B cell (primary cell): ENCODE measurements around the gene NYNRIN. TPM values are rescaled to one million over a fixed set of nuclear protein-coding genes. Genes with fewer than 3 reads are reported as not detected.
A peak's percentile ranks its signal among the peaks of the same experiment; 100 is the strongest.

Experiments used
- ATAC-seq: fragments of 200-7000 bp; cut with Tn5 transposase; one replicate; pipeline ENCODE4 v1.10.0; 2021; ENCODE audit warnings: low read depth, mild to moderate bottlenecking, moderate number of reproducible peaks, moderate library complexity
- CTCF ChIA-PET: fragments of 350-600 bp; sonication (Branson Sonifier 250); formaldehyde crosslinking; loops from one replicate; lab custom pipeline; 2021; ENCODE audit warnings: antibody characterized with exemption, inconsistent platforms; lab: Charles Lee
- POLR2A ChIA-PET: fragments of 350-600 bp; sonication (Branson Sonifier 250); formaldehyde crosslinking; loops from one replicate; lab custom pipeline; 2021; ENCODE audit warnings: antibody characterized with exemption; lab: Charles Lee
- DNase-seq: peaks from one replicate; pipeline ENCODE4 v3.0.0; 2013
- H2AFZ ChIP-seq: 2 replicates; pipeline ENCODE4 v1.6.1; 2012; ENCODE audit warnings: mild to moderate bottlenecking, low read depth, low read length; ENCODE audit not compliant: insufficient read depth, poor library complexity, severe bottlenecking
- H3K27ac ChIP-seq, 2 donors: 1 replicate in 1 of 2; 2 replicates in 1 of 2; pipeline ENCODE4 v1.5.1; 2012 to 2013; ENCODE audit warnings: low read length in 2 of 2, mild to moderate bottlenecking in 2 of 2, moderate library complexity in 1 of 2
- H3K27me3 ChIP-seq, 4 experiments: fragments of 200-600 bp in 1 of 4; sonication (generic) in 1 of 4; replicated peaks in 1 of 4; 1 replicate in 2 of 4; 2 replicates in 2 of 4; pipeline versions ENCODE4 v1.6.1 to v1.7.0; 2013 to 2016; ENCODE audit warnings: low read length in 3 of 4, mild to moderate bottlenecking in 2 of 4, mixed read lengths in 1 of 4, moderate library complexity in 1 of 4; ENCODE audit not compliant: insufficient read depth in 4 of 4, control insufficient read depth in 3 of 4; ENCODE audit errors: control extremely low read depth in 1 of 4
- H3K36me3 ChIP-seq, 2 experiments: replicated peaks in 1 of 2; 1 replicate in 1 of 2; 2 replicates in 1 of 2; pipeline versions ENCODE4 v1.6.1 to v1.7.1; 2013; ENCODE audit warnings: low read length in 1 of 2; ENCODE audit not compliant: insufficient read depth in 2 of 2, control insufficient read depth in 1 of 2; ENCODE audit errors: control extremely low read depth in 1 of 2, extremely low read depth in 1 of 2
- H3K4me1 ChIP-seq, 2 donors: fragments of 200-600 bp in 1 of 2; sonication (generic) in 1 of 2; 1 replicate in 1 of 2; 2 replicates in 1 of 2; pipeline versions ENCODE4 v1.5.1 to v1.6.1; 2013 to 2017; ENCODE audit warnings: low read length in 2 of 2; ENCODE audit not compliant: control insufficient read depth in 2 of 2, insufficient read depth in 2 of 2
- H3K4me2 ChIP-seq: replicated peaks from 2 replicates; pipeline ENCODE3; 2012; ENCODE audit warnings: mild to moderate bottlenecking, low read depth, low read length; ENCODE audit not compliant: poor library complexity, severe bottlenecking
- H3K4me3 ChIP-seq, 5 experiments: fragments of 200-600 bp in 1 of 5; sonication (generic) in 1 of 5; 1 replicate in 3 of 5; 2 replicates in 2 of 5; pipeline versions ENCODE4 v1.5.1 to v1.7.0; 2011 to 2016; ENCODE audit warnings: low read length in 4 of 5, mild to moderate bottlenecking in 4 of 5, low read depth in 2 of 5, control low read depth in 1 of 5, moderate library complexity in 1 of 5; ENCODE audit not compliant: insufficient read depth in 1 of 5; ENCODE audit errors: control extremely low read depth in 1 of 5, extremely low read depth in 1 of 5
- H3K79me2 ChIP-seq: fragments of 200-600 bp; sonication (generic); one replicate; pipeline ENCODE4 v1.6.0; 2016; ENCODE audit warnings: low read length; ENCODE audit not compliant: control insufficient read depth, insufficient read depth
- H3K9ac ChIP-seq: fragments of 200-600 bp; sonication (generic); 2 replicates; pipeline ENCODE4 v1.6.1; 2017; ENCODE audit warnings: mild to moderate bottlenecking, low read length, moderate library complexity
- H3K9me3 ChIP-seq, 3 donors: one replicate each; pipeline versions ENCODE4 v1.6.1 to v1.7.1; 2013; ENCODE audit warnings: low read length in 2 of 3; ENCODE audit not compliant: control insufficient read depth in 2 of 3, insufficient read depth in 1 of 3; ENCODE audit errors: control extremely low read depth in 1 of 3
- H4K20me1 ChIP-seq: 2 replicates; pipeline ENCODE4 v1.6.0; 2012; ENCODE audit warnings: mild to moderate bottlenecking, low read length; ENCODE audit not compliant: insufficient read depth, control insufficient read depth, poor library complexity, severe bottlenecking
- H3K27ac Mint-ChIP-seq: one replicate; pipeline ENCODE4 v1.8.0; 2021; ENCODE audit warnings: mixed read lengths
- H3K27me3 Mint-ChIP-seq: one replicate; pipeline ENCODE4 v1.8.0; 2021; ENCODE audit warnings: mixed read lengths
- H3K4me1 Mint-ChIP-seq: one replicate; pipeline ENCODE4 v1.8.0; 2021; ENCODE audit warnings: mixed read lengths
- H3K4me3 Mint-ChIP-seq: one replicate; pipeline ENCODE4 v1.8.0; 2021; ENCODE audit warnings: mixed read lengths
- H3K9me3 Mint-ChIP-seq: one replicate; pipeline ENCODE4 v1.8.0; 2022; ENCODE audit warnings: mixed read lengths; ENCODE audit not compliant: insufficient read depth
- CTCF ChIP-seq: fragments of 200-600 bp; IDR thresholded peaks from one replicate; pipeline ENCODE4 v1.8.0; 2022; ENCODE audit warnings: antibody characterized with exemption, mild to moderate bottlenecking
- EZH2 ChIP-seq: IDR thresholded peaks from 2 replicates; pipeline ENCODE4 v1.6.1; 2012; ENCODE audit warnings: borderline replicate concordance, low read depth, mild to moderate bottlenecking, moderate library complexity, low read length; ENCODE audit not compliant: insufficient read depth, poor library complexity, severe bottlenecking
- WGBS: methylation state at CpG from one replicate; pipeline ENCODE4 v1.1.5; 2013; ENCODE audit warnings: missing lambda C conversion rate; ENCODE audit not compliant: insufficient coverage; 5-methylcytosine and 5-hydroxymethylcytosine counted together
- intact Hi-C: fragments of 100-400 bp; cut with micrococcal nuclease; formaldehyde crosslinking; loops from one replicate; pipeline ENCODE4 v1.10.0; 2022
- polyA plus RNA-seq: library from polyadenylated mRNA; depleted of rRNA; stranded (reverse); fragments of >200 nt; gene quantifications from 2 replicates; pipeline ENCODE4 v1.2.3, GENCODE V29; 2012
- total RNA-seq, 2 donors: library from RNA; stranded (reverse); fragments of 120-200 nt in 1 of 2; gene quantifications; 1 replicate in 1 of 2; 2 replicates in 1 of 2; pipeline versions ENCODE4 v1.2.3 to v1.2.4, GENCODE V29; 2013 to 2022

The NYNRIN gene
- total and polyA plus RNA-seq, 2 donors (not counting 1 experiment from before 2014, with no cell fraction given) = 0.04 to 0.34 TPM

- WGBS = 74% methylated on average over 14 of the region's 16 CpGs
- Mint-ChIP-seq H3K9me3 (no peaks in the 10 kb centered on the region), H3K4me1 (no peaks in the 10 kb centered on the region), H3K27me3 (peaks cover 14% of the 10 kb centered on the region), H3K4me3 (no peak overlapping the region), H3K27ac (no peak overlapping the region)
- Histone ChIP-seq H3K4me1 (no peaks in the 10 kb centered on the region), H2AFZ (peak overlapping the region; percentile 40), H3K9ac (no peak overlapping the region), H3K79me2 (no peaks in the 10 kb centered on the region), H4K20me1 (no peaks in the 10 kb centered on the region), H3K4me3 (no peak overlapping the region), H3K36me3 (no peaks in the 10 kb centered on the region), H3K27ac (no peak overlapping the region), H3K9me3 (peaks cover 0 to 3% (median 0%) of the 10 kb centered on the region in 3 donors), H3K4me2 (no peak overlapping the region), H3K27me3 (peaks cover 0 to 18% (median 4%) of the 10 kb centered on the region in 4 experiments)
- intact Hi-C loops = loop anchor here (1.0 to 2.0 kb wide), 3 partner anchors 19 to 78 kb away; no protein-coding TSS in a partner anchor
- DNase-seq (peak; percentile 67), ATAC-seq (peak; percentile 87)
- ChIA-PET CTCF (interaction anchor here (0.6 to 6.0 kb wide), 12 partner anchors 8 to 84 kb away, joined by 3 to 55 read pairs (median 6); partner anchors contain the start of genes CBLN3 and KHNYN), POLR2A (no interaction called here)
- TF ChIP-seq CTCF = peak; percentile 72
- no peak for TF ChIP-seq EZH2
Observed at GRCh38 chr14:24411443-24412389, 12.9 kb downstream of the NYNRIN start.

GRCh38 chr14:24414077-24414476, 15.3 kb downstream of the NYNRIN start:
- no peak for TF ChIP-seq EZH2
- TF ChIP-seq CTCF = no peak
- CTCF ChIA-PET = interaction anchor here (0.9 to 6.0 kb wide), 10 partner anchors 10 to 81 kb away, joined by 3 to 55 read pairs (median 6); partner anchors contain the start of genes KHNYN and NYNRIN
- Mint-ChIP-seq H3K27me3 (peaks cover 26% of the 10 kb centered on the region), H3K27ac (no peak overlapping the region), H3K9me3 (no peaks in the 10 kb centered on the region), H3K4me3 (no peak overlapping the region), H3K4me1 (no peaks in the 10 kb centered on the region)
- Histone ChIP-seq H3K9ac (no peak overlapping the region), H3K4me1 (no peaks in the 10 kb centered on the region), H2AFZ (no peak overlapping the region), H3K9me3 (no peaks in the 10 kb centered on the region), H4K20me1 (no peaks in the 10 kb centered on the region), H3K27me3 (peaks cover 0 to 33% (median 6%) of the 10 kb centered on the region in 4 experiments), H3K4me3 (no peak overlapping the region), H3K79me2 (no peaks in the 10 kb centered on the region), H3K27ac (no peak overlapping the region), H3K36me3 (no peaks in the 10 kb centered on the region), H3K4me2 (no peak overlapping the region)
- WGBS = no CpG with 5 or more reads among the region's 1 CpG
- intact Hi-C loops = no loop called here
- no peak for ATAC-seq
- no peak for DNase-seq
- POLR2A ChIA-PET = no interaction called here
